HTR-8/SVneo (cell line): ENCODE measurements around the gene TMEM131L.

Experiments used
- DNase-seq: peaks from one replicate; pipeline ENCODE4 v3.0.0; 2011; ENCODE audit warnings: low spot score, mixed read lengths; ENCODE audit not compliant: insufficient read length
- FAIRE-seq: peaks from 2 replicates; lab custom pipeline; 2011; peaks lifted over from hg19 to GRCh38; lab: Jason Lieb, UNC

Gene TMEM131L

GRCh38 chr4:153471698-153472093 lies 5.5 kb downstream of the TMEM131L start:
- FAIRE-seq = no peak
- no peak for DNase-seq

GRCh38 chr4:153472122-153473037 lies 6.2 kb downstream of the TMEM131L start:
- FAIRE-seq = no peak
- no peak for DNase-seq

GRCh38 chr4:153474251-153474650 lies 8.1 kb downstream of the TMEM131L start:
- FAIRE-seq = no peak
- no peak for DNase-seq

- DNase-seq (no peak), FAIRE-seq (no peak)
These were observed 10.8 kb downstream of the TMEM131L start for GRCh38 chr4:153476829-153477574.

DNA sequence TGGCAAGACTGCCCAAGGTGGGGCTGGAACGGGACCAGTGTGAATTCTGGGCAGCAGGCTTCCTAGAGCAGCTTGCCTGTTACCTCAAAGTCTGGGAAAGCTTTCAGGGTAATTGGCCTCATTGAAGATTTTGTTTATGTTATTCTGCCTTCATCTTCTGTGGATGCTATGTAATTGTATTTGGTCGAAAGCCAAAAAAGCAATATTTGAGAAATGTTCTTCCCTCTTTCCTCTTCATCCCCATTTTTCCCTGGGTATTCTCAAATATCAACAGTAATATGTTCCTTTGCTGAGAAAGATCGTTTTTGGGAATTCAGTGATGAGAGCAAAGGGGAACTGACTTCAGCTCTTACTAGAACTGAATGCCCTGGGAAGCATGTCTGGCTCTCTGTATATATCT lies 12.9 kb downstream of the TMEM131L start:
- no peak for DNase-seq
- FAIRE-seq = no peak

DNA sequence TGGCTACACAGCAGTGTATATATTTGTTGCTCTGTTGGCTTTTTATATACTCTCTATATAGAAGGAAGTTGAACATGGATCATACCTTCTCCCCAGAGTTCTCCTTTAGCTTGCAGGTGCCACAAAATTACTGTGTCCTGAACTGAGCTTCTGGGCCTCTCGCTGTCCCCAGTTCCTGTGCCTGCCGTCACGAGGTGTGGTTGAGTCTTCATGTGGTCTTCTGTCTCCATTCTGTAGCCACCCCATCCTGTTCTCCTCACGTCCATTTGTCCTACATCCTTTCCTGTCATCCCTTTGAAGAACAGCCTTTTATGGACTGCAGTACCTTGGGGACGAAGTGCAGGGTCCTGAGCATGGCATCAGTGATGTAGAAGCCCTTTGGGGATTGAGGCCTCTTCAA lies 14.5 kb downstream of the TMEM131L start:
- no peak for DNase-seq
- FAIRE-seq = no peak

DNA sequence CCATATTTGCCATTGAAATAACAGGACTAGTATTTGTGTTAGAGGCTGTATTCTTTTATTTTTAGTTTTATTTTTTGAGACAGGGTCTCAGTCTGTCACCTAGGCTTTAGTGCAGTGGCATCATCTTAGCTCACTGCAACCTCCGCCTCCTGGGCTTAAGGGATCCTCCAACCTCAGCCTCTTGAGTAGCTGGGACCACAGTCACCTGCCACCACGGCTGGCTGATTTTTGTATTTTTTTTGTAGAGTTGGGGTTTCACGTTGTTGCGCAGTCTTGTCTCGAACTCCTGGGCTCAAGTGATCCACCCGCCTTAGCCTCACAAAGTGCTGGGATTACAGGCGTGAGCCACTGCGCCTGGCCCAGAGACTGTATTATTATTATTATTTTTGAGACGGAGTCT lies 15.3 kb downstream of the TMEM131L start:
- FAIRE-seq = no peak
- no peak for DNase-seq

GRCh38 chr4:153483432-153484418 lies 17.6 kb downstream of the TMEM131L start:
- FAIRE-seq (no peak), DNase-seq (no peak)

- DNase-seq (no peak), FAIRE-seq (no peak)
These were observed 19.2 kb downstream of the TMEM131L start for GRCh38 chr4:153485359-153485758.

DNA sequence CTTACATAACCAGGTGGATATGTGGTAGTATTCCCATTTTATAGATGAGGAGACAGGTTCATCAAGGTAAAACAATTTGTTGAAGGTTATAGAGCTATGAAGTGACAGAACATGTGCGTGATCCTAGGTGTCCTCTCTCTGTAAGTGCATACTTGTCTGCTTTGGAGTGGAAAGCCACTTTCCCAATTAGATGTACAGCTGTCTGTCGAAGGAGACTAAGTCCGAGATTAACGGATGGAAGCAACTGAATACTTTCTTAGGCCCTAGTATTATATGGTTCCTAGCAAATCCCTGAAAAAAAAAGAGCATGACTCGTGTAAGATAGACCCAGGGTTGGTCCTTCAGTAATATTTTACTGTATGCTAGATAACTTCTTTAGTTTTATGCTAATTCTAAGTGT lies 19.7 kb downstream of the TMEM131L start:
- DNase-seq = no peak
- FAIRE-seq = no peak

GRCh38 chr4:153486281-153487151 lies 20.4 kb downstream of the TMEM131L start:
- FAIRE-seq (peak; percentile 46), DNase-seq (peak; percentile 72)

DNA sequence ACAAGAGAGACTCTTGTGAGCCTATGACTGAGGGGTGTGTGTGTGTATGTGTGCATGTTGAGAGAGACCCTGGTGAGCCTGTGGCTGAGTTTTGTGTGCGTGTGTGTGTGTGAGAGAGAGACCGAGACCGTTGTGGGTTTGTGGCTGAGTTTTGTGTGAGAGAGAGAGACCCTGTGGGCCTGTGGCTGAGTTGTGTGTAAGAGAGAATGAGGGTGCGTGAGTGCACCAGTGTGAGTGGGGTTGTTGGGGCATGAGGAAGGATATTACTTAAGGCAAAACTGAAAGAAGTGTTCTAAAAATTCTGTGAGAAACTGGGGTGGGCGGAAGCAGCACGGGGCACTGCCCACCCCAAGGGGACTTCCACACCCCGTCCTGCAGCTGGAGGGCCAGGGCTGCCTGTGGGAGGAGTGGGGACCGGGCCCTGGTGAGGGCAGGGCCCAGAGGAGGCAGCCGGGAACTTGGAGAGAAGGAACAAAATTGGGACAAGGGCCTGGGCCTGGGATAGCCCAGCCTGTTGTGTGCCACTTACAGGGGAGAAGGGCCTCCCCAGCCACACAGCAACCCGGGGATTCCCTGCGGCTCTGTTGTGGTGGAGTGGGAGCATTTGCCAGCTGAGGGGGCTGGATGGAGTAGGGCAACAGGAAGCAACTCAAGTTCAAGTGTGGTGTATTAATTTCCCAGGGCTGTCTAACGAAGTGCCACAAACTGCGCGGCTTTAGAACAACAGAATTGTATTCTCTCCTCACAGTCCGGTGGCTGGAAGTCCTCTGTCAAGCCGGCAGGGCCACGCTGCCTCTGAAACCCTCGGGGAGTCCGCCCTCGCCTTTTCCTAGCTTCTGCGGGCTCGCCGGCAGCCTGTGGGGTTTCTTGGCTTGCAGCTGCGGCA lies 22.1 kb downstream of the TMEM131L start:
- DNase-seq (no peak), FAIRE-seq (no peak)

DNA sequence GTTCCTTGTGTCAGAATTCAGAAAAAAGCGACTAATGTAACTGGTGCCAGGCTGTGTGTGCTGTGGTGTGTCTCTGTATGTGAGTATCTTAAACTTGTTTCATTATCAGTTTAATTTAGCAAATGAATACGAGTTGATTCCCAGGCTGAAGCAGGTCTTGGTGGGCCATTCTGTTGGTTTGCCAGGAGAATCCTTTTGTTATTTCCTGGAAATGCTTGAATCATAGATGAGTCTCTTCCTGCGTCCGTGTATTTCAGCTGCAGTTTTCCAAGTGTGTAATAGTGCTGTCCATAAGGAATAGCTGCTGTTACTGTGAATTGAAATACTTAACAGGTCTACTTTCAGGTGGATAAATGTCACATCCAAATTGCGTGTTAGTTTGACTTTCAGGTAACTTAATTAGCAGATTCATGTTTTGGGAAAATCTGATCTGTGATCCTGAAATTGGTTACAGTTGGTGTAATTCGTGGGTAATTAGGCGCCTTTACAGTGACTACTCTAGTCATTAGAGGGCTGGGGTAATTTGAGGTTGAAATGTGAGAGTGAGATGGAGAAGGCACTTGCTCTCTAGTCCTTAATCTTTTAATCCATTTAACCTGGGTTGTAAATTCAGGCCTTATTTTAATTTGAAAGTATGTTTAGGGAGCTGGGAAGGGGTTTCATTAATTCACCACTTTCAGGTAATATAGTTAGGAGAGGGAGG lies 23.8 kb downstream of the TMEM131L start:
- FAIRE-seq (no peak), DNase-seq (no peak)

DNA sequence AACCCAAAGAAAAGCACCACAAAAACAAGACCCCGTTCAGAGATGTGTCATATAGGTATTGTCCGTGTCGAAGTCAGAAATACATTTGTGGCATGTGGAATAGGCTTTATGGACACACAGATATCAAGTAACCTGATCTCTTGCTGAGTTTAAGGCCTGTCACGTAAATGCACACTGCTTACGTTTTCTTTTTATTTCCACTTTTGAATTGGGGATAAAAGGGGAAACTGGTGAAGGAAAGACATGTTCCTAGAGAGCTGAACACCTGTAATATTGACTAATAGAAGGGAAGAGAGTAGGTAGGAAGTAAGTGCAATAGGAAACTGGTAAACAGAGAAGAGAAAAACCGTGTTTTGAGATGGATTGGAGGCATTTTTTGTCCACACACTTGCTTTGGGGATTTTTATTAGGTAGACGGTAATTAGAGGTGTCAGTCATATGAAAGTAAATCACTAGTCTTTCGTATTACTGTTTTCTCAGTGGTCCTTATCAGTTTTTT lies 24.9 kb downstream of the TMEM131L start:
- no peak for FAIRE-seq
- no peak for DNase-seq

GRCh38 chr4:153494562-153494961 lies 28.4 kb downstream of the TMEM131L start:
- DNase-seq = no peak
- no peak for FAIRE-seq

GRCh38 chr4:153495480-153496193 lies 29.5 kb downstream of the TMEM131L start:
- DNase-seq = no peak
- FAIRE-seq = no peak

DNA sequence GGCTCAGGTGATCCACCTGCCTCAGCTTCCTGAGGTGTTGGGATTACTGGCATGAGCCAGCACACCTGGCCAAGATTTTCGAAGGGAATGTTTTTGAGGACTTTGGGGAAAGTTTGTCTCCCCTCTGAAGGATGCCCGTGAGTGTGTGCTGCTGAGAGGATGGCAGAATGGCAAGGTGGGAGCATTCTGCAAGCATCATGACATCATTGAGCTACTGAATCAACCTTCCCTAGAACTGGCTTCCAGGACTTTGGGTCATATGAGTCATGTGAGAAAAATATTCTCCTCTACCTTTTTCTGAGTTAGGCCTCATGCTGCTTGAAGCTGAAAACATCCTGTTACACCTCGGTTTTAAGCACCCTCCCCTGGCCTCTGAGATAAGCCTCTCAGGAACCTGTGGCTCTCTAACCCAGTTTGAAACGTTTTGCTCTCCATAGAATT lies 31.0 kb downstream of the TMEM131L start:
- FAIRE-seq (no peak), DNase-seq (peak; percentile 14)
